Measurements from ENCODE around the gene RTL10. TPM values are rescaled to one million over a fixed set of nuclear protein-coding genes. Genes with fewer than 3 reads are reported as not detected.

The RTL10 gene
- total and polyA plus RNA-seq, 2 of the 13 experiments (the other 11 are each of a cell fraction or from before 2014, with no cell fraction given) = 14.1 to 15.8 TPM

- TF ChIP-seq THAP9 (CRISPR knock-in tag; IDR thresholded peaks at IDR 0.05; ENCODE audit: borderline replicate concordance) (peak; percentile 40; the same call in 1 of the 2 replicates), MTF2 (CRISPR knock-in tag; IDR thresholded peaks at IDR 0.05; ENCODE audit: borderline replicate concordance) (0 out of 2 replicates have a peak, but pooled peaks have one; percentile 16), SMAD3 (CRISPR knock-in tag; IDR thresholded peaks at IDR 0.05) (peak; percentile 73; the same call in 1 of the 2 replicates), TOPORS (CRISPR knock-in tag; IDR thresholded peaks at IDR 0.05) (no peak), ZFP62 (CRISPR knock-in tag; IDR thresholded peaks at IDR 0.05) (no peak), DNMT3B (CRISPR knock-in tag; conservative IDR thresholded peaks at IDR 0.05) (0 out of 2 replicates have a peak, but pooled peaks have one; percentile 39), ZBTB25 (CRISPR knock-in tag; IDR thresholded peaks at IDR 0.05) (no peak), CBX5 (CRISPR knock-in tag; IDR thresholded peaks at IDR 0.05; ENCODE audit: borderline replicate concordance) (no peak; the same call in 1 of the 2 replicates), TRIM22 (IDR thresholded peaks at IDR 0.05) (no peak), PRDM4 (CRISPR knock-in tag; IDR thresholded peaks at IDR 0.05; ENCODE audit: borderline replicate concordance) (no peak), ZNF260 (CRISPR knock-in tag; IDR thresholded peaks at IDR 0.05; ENCODE audit: borderline replicate concordance, low read depth) (no peak), HDAC1 (CRISPR knock-in tag; IDR thresholded peaks at IDR 0.05) (peak; percentile 76), PAXIP1 (CRISPR knock-in tag; conservative IDR thresholded peaks at IDR 0.05) (peak; percentile 87), PLRG1 (conservative IDR thresholded peaks at IDR 0.05) (no peak), ZNF670 (CRISPR knock-in tag; IDR thresholded peaks at IDR 0.05; ENCODE audit: borderline replicate concordance) (no peak), SMYD3 (CRISPR knock-in tag; IDR thresholded peaks at IDR 0.05) (0 out of 2 replicates have a peak, but pooled peaks have one; percentile 37), ZNF569 (CRISPR knock-in tag; IDR thresholded peaks at IDR 0.05; ENCODE audit: borderline replicate concordance) (no peak)
These were observed 26.3 kb upstream of the RTL10 start (continued) for GRCh38 chr22:19880786-19881569.

All from HepG2 (cell line).